ENCODE results near the gene AXDND1.
"Not testable (repeated sequence)": the region's sequence is repeated elsewhere in the genome, so short reads cannot be mapped to it uniquely, and the experiment has no call there.

DNA sequence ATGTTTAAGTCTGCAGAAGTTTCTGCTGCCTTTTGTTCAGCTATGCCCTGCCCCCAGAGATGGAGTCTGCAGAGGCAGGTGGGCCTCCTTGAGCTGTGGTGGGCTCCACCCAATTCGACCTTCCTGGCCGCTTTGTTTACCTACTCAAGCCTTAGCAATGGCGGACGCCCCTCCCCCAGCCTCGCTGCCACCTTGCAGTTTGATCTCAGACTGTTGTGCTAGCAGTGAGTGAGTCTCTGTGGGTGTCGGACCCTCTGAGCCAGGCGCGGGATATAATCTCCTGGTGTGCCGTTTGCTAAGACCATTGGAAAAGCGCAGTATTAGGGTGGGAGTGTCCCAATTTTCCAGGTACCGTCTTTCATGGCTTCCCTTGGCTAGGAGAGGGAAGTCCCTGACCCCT lies 99.9 kb downstream of the AXDND1 start:
- TF ChIP-seq, protein P1, sequence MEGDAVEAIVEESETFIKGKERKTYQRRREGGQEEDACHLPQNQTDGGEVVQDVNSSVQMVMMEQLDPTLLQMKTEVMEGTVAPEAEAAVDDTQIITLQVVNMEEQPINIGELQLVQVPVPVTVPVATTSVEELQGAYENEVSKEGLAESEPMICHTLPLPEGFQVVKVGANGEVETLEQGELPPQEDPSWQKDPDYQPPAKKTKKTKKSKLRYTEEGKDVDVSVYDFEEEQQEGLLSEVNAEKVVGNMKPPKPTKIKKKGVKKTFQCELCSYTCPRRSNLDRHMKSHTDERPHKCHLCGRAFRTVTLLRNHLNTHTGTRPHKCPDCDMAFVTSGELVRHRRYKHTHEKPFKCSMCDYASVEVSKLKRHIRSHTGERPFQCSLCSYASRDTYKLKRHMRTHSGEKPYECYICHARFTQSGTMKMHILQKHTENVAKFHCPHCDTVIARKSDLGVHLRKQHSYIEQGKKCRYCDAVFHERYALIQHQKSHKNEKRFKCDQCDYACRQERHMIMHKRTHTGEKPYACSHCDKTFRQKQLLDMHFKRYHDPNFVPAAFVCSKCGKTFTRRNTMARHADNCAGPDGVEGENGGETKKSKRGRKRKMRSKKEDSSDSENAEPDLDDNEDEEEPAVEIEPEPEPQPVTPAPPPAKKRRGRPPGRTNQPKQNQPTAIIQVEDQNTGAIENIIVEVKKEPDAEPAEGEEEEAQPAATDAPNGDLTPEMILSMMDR (IDR thresholded peaks at IDR 0.05; ENCODE audit: low read length): not testable (repeated sequence)
- not testable (repeated sequence) for TF ChIP-seq EZH2 (optimal IDR thresholded peaks at IDR 0.05; ENCODE audit: low read depth, low read length); EZH2phosphoT487 (IDR thresholded peaks at IDR 0.05; ENCODE audit: low read length)

All from MM.1S (cell line).